ENCODE data around the gene CTRB1.

- TF ChIP-seq CTCF (IDR thresholded peaks at IDR 0.05) (no peak), POLR2AphosphoS5 (IDR thresholded peaks at IDR 0.05) (no peak), POLR2A (IDR thresholded peaks at IDR 0.05) (no peak), EP300 (IDR thresholded peaks at IDR 0.05) (no peak)
These were observed 37.3 kb downstream of the CTRB1 start for GRCh38 chr16:75256059-75256571.
